Measurements from ENCODE around the gene IKZF1.
A peak's percentile ranks its signal among the peaks of the same experiment; 100 is the strongest.

Gene IKZF1

DNA sequence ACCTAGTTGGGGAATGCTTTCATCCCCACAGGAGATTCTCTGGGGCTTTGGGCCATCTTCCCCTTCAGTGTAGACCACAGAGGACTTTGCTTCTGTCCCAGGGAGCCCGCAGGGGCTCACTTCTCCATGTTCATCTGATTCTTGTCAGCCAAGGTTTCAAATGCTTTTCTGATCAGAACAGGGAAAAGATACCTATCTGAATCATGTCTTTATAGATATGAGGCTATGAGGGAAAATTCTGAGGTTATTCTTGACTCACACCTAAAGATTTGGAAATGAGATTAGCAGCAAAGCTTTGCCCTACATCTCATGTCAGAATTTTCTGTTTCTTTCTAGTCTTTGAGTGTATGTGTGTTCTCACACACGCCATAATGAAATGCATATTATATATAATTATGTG, 92.3 kb downstream of the IKZF1 start:
- DNase-seq (ENCODE audit: extremely low spot score, insufficient read length, low read depth): no peak
- FAIRE-seq: peak; percentile 39

DNA sequence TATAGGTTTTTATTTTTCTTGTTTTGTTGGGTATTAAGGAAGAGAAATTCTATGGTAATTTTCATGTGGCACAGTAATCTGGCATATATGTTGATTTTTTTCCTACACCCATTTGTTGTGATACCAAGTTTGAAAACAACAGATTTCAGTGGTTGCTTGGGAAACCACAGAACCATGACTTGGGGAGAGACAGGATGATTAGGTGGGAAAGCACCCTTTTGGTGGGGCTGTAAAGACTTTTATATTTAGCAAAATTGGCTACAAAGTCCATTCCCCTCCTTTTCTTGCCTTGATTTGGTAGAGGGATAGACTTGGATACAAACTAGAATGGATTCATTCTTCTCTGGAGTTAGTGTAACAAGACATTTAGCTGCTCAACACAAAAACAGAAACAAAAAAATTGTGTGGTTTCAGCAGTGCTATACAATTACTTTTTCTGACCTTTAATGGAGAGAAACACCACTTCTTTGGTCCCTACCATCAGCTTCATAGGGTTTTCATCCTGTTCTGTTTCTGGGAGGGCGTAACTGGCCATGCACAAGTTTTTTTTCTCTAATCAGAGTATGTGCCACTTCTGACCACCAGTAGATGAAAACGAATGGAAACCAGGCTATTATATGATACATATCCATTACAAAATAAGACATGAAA, 92.9 kb downstream of the IKZF1 start:
- peak; percentile 73 for FAIRE-seq
- peak; percentile 28 for DNase-seq (ENCODE audit: extremely low spot score, insufficient read length, low read depth)

DNA sequence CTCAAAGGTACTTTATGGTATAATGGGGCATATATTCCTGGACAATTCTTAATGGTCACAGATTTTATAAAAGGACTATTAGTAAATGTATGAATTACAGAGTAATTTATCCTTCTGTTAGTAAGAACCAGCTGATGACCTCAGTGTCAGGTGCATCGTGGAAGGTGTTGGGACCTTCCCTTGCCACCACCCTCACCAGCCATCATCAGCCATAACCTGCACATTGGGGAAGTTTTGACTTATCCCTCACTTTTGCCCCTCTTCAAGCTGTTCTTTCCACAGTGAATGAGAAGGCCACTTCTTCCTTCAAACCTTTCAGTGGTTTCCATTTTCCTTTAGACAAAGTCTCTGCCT, 93.4 kb downstream of the IKZF1 start:
- DNase-seq (ENCODE audit: extremely low spot score, insufficient read length, low read depth) (no peak), FAIRE-seq (no peak)

DNA sequence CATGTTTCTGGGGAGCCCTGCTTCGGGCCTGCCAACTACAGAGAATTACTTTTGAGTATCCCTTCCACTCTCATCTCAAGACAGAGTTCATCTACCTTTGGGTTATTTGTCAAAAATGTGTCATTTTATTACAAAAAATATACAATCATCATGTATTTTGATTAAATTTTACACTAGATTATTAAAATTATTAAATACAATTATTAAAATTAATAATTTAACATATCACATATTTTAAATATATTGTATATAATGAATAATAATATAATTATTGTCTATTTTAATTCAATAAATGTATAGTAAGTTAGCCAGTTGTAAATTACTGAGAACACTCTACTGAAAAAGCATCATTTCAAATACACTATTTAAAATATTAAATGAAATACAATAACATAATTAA, 94.7 kb downstream of the IKZF1 start:
- FAIRE-seq (no peak), DNase-seq (ENCODE audit: extremely low spot score, insufficient read length, low read depth) (no peak)

DNA sequence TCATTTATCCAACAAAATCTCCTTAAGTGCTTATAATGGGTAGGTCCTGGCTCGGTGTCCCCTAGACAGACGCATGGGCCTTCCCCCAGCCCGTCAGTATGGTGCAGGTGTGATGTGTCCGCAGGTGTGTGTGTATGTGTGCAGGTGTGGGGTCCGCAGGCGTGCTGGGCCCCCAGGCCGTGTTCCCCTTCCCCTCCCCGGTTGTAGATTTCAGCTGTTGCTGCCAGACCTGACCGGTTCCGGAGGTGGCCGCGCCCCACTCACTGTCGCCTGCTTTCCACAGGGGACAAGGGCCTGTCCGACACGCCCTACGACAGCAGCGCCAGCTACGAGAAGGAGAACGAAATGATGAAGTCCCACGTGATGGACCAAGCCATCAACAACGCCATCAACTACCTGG, 95.1 kb downstream of the IKZF1 start:
- no peak for DNase-seq (ENCODE audit: extremely low spot score, insufficient read length, low read depth)
- FAIRE-seq: no peak

DNA sequence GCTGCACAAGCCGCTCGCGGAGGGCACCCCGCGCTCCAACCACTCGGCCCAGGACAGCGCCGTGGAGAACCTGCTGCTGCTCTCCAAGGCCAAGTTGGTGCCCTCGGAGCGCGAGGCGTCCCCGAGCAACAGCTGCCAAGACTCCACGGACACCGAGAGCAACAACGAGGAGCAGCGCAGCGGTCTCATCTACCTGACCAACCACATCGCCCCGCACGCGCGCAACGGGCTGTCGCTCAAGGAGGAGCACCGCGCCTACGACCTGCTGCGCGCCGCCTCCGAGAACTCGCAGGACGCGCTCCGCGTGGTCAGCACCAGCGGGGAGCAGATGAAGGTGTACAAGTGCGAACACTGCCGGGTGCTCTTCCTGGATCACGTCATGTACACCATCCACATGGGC, 95.6 kb downstream of the IKZF1 start:
- FAIRE-seq (no peak), DNase-seq (ENCODE audit: extremely low spot score, insufficient read length, low read depth) (no peak)

DNA sequence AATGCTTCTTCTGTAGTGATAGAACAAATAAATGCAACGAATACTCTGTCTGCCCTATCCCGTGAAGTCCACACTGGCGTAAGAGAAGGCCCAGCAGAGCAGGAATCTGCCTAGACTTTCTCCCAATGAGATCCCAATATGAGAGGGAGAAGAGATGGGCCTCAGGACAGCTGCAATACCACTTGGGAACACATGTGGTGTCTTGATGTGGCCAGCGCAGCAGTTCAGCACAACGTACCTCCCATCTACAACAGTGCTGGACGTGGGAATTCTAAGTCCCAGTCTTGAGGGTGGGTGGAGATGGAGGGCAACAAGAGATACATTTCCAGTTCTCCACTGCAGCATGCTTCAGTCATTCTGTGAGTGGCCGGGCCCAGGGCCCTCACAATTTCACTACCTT, 99.9 kb downstream of the IKZF1 start:
- DNase-seq (ENCODE audit: extremely low spot score, insufficient read length, low read depth) (no peak), FAIRE-seq (no peak)

DNA sequence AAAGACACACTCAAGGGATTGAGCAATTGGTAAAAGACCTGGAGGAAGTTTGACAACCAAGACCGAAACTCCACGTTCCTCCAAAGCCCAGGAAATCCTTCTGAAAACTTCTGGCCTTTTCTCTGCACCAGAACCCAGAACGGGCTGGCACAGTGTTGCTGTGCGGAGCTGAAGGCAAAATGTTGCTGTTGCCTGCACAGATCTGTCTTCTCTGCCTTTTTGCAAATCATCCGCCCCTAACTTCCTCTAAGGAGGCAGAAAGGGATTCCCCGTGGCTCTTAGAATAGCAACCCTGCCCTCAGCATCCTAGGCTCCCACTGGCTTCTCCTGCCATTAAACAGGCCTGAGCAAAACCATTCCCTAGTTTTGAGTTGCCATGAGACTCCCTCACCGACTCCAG, 100.7 kb downstream of the IKZF1 start:
- FAIRE-seq: peak; percentile 35
- no peak for DNase-seq (ENCODE audit: extremely low spot score, insufficient read length, low read depth)

DNA sequence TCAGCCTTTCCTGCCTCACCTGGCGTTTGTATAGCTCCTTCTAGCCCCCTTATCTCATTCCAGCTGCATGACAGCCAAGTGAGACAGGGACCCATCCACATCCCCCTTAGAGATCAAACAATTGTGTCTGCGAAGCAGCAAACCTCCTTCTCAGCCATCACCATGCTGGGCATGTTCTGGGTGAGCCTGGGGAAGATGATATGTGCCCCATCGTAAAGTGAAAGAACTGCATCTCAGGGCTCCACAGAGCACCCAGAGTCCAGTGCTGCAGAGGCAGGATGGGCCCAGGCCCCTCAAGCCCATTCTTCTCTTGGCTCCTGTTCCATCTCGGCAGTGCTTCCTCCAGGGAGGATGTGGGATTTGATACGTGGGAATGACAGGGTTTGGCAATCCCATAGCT, 102.4 kb downstream of the IKZF1 start:
- DNase-seq (ENCODE audit: extremely low spot score, insufficient read length, low read depth) (no peak), FAIRE-seq (peak; percentile 38)

DNA sequence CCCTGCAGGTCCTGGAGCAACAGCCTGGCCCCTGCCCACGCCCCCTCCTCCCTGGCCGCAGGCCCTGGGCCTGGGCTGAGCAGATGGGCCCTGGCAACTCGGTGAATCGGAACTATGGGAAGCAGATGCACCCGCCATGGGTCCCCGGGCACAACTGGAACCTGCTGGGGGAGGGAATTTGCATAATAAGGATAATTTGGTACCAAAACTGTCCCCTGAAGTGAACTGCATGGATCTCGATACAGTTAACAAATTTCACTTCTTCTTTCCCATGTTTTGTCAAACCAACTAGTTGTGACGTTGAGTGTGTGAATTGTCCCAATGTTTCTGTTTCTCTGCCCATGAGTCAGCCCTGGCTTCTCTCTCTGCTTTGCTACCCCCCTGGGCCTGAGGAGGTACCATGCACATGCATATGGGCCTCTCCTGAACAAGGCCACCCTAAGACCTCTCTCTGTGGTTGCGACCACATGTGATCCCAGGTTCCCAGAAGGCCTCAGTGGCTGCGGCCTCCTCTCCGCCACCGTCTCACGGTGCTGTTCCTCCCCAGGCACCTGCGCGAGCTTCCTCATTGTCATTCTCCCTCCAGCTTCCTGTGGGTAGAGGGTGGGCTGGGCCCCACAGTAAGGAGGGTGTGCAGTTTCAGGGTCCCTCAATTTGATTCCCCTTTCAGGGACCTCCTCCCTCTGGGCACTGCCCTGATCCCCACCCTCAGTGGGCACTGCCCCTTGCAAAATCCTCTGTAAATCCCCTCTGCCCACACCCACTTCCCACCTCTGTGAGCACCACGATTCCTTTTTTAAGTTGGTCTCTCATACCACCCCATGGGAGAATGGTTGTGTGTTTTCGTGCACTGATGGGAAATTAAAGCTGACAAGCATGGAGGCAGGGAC, 105.6 kb downstream of the IKZF1 start:
- no peak for DNase-seq (ENCODE audit: extremely low spot score, insufficient read length, low read depth)
- peak; percentile 92 for FAIRE-seq

DNA sequence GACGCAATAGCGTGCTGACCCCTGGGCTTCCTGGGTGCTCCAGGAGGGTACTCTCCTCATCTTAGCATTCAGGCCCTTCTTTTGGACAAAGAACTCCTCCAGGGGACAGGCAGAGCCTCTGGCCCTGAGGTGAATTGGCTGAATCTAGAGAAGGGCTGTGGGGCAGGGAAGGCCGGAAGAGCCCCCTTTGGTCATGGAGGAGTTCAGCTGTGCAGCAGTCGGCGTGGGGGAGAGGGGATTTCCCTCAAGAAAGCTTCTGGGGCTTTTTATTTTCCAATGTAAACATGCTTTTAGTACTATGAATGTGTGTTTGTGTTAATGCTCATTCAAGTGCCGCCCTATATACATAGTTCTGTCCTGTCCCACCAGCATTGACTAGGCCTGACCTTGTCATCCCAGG, 106.8 kb downstream of the IKZF1 start:
- FAIRE-seq (peak; percentile 64), DNase-seq (ENCODE audit: extremely low spot score, insufficient read length, low read depth) (no peak)

DNA sequence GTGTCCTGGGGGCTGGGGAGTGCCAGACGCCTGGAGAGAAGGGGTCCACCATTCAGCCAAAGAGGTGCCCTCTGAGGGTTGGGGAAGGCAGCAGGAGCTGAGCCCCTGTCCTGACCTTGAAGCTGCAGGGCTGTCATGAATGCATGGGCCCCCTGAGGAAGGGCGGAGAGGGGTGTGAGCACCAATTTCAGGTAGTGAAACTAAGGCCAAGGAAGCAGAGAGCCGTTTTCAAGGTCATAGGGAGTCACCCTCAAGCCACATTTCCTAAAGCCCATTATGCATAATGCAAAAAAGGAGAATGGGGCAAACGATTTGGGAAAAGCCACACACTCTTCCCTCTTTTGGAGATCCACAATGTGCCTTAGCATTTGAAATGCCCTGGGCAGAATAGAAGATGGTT, 108.5 kb downstream of the IKZF1 start:
- FAIRE-seq: no peak
- no peak for DNase-seq (ENCODE audit: extremely low spot score, insufficient read length, low read depth)

DNA sequence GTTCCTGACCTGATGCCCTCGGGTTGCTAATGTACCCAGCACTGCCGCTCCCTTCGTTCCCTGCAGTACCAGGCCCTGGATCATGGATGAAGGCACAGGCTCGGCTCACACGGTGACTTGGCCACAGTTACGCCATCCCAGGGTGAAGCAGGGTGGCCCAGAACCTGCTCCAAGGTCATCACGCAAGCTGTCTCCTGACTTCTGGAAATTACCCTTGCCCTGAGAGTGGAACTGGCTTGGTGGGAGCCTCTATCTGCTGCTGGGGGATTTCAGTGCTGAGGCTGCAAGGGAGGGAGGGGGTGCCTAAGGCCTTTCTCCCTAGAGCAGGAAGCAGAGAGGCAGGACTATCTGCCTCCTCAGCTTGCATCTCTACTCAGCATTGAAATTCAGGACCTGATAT, 109.0 kb downstream of the IKZF1 start:
- no peak for DNase-seq (ENCODE audit: extremely low spot score, insufficient read length, low read depth)
- FAIRE-seq: no peak

DNA sequence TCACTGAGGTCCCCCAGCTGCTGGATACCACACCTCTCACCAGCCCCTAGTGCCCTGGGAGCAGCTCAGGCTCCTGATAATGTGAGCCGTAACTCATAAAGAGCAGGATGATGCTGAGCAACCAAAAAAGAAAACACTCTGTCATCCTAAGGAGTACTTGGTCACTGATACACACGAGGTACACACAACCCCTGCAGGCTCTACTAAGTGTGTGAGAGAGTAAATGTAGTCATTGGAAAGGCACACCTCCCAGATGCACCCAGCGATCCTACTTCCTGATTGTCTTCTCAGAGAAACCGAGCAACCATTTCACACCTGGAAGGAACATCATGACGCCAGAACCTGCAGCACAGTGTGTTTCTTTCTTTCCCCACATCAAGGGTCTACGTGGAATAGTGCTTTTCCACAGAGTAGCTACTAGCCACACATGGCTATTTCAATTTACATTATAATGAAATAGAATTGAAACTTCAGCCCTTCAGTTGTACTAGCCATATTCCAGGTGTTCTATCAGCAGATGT, 111.4 kb downstream of the IKZF1 start:
- DNase-seq (ENCODE audit: extremely low spot score, insufficient read length, low read depth) (no peak), FAIRE-seq (no peak)

DNA sequence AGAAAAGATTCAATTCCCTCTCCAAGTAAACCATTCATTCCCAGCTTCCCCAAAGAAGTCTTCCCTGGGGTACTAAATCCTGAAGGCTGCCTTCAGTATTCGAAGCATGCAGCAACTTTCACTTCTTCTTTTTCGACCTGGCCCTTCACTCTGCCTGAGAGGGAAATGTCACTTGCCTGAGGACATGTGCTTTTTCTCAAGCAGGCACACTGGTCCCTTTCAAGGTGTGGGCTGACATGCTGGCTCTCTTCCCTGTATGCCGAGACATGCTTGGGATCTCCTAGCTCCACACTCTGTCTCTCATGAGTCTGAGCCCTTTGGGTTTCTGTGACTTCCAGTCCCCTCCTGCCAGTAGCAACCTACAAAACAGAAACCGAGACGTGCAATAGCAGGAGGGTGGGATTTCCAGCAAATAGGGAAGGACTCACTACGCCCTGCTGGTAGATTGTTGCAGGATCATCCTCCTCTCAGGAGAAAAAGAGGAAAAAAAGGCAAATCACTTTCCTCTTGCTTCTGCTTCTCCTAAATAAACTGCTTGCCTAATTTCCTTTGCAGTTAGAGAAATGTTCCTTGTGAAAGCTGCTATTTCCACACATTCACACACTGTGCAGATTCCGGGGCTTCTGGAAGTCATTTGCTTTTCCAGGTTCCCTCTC, 112.1 kb downstream of the IKZF1 start:
- FAIRE-seq: peak; percentile 95
- peak; percentile 29 for DNase-seq (ENCODE audit: extremely low spot score, insufficient read length, low read depth)

DNA sequence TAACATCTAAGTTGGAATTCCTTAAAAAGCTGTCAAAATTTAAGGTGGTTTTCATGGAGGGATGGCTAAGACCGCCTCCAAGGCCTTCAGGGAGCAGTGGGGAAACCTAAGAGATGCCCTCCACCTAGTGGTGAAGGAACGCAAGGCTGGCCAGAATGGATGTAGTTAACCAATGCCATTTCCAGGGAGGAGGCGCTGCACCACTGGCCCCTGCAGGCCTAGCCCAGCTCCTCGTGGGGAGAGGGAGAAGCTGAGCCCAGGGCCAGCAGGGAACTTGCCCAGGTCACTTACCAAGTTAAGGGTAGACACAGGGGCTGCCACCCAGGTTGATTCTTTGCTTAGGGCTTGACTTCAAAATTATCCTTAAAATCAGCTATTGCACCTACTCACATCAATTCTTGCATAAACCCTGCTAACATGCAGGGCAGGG, 113.6 kb downstream of the IKZF1 start:
- DNase-seq (ENCODE audit: extremely low spot score, insufficient read length, low read depth): peak; percentile 45
- peak; percentile 97 for FAIRE-seq

DNA sequence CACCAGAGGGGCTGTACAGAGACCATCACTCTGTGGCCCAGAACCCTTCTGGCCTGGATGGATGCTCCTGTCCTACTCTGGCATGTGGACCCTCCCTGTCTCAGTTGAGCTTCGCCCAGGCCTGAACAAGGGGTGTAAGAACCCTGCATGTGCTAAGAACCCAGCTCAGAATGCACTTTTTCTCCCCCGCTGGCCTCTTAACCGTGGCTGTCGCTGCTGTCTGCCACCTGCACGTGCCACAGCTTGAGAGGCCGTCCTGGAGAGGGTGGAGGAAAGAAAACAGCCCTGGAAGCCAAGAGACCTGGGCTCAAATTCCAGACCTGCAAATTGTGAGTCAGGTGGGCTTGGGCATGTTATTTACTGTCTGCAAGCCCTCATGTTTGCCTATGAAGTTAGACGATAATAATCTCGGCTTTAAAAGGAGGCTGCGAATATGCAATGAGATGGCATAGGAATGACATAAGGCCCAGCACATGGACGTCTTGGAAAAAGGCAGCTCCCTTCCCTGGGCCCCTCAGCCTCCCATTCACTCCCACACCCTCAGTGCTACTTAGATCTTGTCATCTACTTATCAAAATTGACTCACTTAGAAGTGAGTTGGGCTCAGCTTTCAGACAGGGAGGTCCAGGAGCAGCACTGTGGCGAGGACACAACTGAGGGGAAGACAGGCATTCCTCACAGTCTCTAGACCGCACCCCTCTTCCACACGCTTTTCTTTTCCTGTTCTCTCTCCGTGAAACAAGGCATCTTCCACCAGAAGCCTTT, 114.2 kb downstream of the IKZF1 start:
- DNase-seq (ENCODE audit: extremely low spot score, insufficient read length, low read depth) (no peak), FAIRE-seq (no peak)

DNA sequence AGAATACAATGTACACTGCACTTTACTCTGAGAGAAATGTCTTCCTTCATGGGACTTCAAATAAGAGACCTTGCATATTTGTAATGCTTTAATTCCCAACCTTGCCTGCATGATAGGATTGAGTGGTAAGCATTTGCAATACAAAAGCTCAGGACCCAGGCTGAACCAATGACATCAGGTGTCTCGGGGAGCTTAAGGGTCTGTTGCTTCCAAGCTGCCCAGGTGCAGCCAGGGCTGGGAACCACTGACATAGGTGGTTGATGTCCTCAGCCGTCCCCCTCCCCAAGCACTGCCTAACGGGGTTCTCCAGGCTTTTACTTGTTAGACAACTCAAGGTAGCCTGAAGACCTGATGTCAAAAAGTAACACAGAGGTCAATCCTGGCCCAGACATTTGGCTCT, 116.5 kb downstream of the IKZF1 start:
- FAIRE-seq (no peak), DNase-seq (ENCODE audit: extremely low spot score, insufficient read length, low read depth) (no peak)

DNA sequence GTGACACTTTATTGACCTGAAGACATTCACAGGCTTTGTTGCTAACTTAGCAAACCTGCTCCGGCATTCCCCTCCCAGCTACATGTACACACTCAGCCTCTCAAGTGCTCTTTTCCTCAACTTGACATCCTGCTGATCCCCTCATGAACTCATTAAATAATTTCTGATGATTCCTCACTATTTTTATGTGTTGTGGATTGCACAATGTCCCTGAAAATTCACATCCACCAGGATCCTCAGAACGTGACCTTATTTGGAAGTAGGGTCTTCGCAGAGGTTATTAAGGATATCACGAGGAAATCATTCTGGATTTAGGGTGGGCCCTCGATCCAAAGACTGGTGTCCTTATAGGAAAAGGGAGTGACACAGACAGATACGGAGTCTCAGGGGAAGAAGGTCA, 118.3 kb downstream of the IKZF1 start:
- DNase-seq (ENCODE audit: extremely low spot score, insufficient read length, low read depth): no peak
- FAIRE-seq: no peak

DNA sequence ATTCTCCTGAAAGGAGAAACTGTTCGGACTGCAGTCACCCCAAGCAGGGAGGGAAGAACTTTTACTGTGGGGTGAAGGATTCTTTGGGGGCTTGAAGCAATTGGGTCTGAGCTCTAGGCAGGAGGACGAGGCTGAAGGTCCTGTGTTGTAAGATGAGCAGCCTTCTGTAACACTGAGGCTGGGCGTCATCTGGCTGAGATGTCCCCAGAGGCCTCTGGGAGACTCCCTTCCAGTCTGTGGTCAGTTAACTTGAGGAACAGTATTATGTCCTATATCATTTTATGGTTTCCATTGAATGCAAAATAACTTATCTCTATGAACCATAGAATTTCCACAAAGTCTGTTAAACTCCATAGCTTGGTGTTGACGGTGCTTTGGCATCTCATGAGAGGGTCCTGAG, 119.3 kb downstream of the IKZF1 start:
- DNase-seq (ENCODE audit: extremely low spot score, insufficient read length, low read depth): no peak
- FAIRE-seq: no peak
